GM21717 (cell line): Measurements from ENCODE around the gene KRT32.

Experiments
- ATAC-seq: cut with Tn5 transposase; IDR thresholded peaks from one replicate; pipeline ENCODE4 v1.9.1; 2021; ENCODE audit warnings: mild to moderate bottlenecking, moderate library complexity; ENCODE audit not compliant: unreplicated experiment

The KRT32 gene

GRCh38 chr17:41466988-41467387 is at the start of gene KRT32:
TSS of gene KRT32 (minus strand) at chr17:41467386. CDS start at chr17:41467325, 61 bp downstream.
- no peak for ATAC-seq

DNA sequence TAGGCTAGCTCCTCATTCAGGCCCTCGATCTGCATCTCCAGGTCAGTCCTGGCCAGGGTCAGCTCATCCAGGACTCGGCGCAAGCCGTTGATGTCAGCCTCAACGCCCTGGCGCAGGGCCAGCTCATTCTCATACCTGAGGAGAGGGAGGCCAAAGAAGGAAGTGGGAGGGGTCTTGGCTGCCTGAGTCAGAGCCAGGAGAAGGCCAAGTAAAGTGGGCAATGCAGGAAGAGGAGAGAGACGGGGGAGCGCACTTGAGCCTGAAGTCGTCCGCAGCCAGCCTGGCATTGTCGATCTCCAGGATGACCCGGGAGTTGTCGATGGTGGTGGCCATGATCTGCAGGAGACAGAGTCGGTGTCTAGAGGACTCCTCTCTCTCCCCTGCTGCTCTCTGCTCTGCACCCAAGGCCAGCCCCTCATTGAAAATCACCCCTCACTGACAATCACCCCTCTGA is 49.7 kb upstream of the KRT32 start:
- ATAC-seq, result no peak

GRCh38 chr17:41516147-41516829 is 49.1 kb upstream of the KRT32 start:
- ATAC-seq, result no peak

GRCh38 chr17:41513168-41513547 is 46.0 kb upstream of the KRT32 start:
- no peak for ATAC-seq

- no peak for ATAC-seq
Measured at GRCh38 chr17:41512546-41513167, 45.5 kb upstream of the KRT32 start.

DNA sequence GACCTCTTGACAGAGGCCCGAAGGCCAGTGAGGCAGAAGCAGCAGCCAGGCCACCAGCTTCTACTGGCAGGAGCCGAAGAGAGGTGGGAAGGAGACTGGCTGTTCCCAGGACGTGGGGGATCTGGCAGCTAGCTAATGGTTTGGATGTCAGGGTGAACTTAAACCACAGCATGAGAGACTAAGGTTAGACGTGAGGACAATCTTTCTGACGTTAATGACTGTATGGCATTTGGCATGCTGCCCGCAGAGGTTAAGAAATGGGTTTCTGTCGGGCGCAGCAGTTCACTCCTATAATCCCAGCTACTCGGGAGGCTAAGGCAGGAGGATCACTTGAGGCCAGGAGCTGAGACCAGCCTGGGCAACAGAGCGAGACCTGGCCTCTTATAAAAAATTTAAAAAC is 44.5 kb upstream of the KRT32 start:
- no peak for ATAC-seq

- no peak for ATAC-seq
Measured at GRCh38 chr17:41511116-41511515, 43.9 kb upstream of the KRT32 start.

GRCh38 chr17:41510251-41511065 is 43.3 kb upstream of the KRT32 start:
- no peak for ATAC-seq

GRCh38 chr17:41507315-41507880 is 40.2 kb upstream of the KRT32 start:
- ATAC-seq, result no peak

DNA sequence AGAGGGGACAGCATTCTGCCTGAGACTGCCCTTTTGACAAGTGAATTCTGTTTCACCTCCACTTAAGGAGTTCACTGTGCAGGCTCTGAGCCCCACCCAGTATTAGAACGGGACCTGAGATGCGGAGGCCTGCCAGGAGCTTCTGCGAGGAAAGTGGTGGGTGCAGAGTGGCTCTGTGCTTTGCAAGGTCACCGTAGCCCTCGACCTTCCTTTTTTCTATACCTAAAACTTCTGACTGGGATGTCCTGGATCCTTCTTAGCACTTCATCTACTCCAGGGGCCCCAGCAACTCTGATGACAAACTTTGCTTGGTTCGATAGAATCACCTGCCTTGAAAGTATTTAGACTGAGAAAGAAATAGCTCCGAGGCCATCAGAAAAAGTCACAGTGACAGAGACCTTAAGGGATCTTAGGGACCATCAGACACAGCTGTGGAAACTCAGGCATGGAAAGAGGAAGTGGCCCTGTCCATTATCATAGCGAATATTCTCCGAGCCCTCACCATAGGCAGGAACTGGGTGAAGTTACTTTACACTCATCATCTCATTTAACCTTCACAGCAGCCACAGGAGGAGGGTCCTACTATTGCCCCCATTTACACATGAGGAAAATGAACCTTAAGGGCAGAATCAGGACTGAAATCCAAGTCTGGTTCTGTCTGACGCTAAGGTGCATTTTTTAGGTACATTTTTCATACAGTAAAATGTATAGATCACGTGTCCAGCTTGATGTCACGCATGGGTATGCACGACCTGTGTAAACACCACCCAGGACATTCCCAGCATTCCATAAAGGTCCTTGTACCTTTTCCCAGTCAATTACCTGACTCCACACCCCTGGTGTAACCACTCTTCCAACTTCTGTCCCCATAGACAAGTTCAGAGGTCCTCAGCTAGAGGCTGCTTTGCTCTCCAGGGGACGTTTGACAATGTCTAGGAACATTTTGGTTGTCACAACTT is 38.9 kb upstream of the KRT32 start:
- no peak for ATAC-seq

GRCh38 chr17:41505007-41505808 is 38.0 kb upstream of the KRT32 start, which contains the start of gene KRT13:
TSS of gene KRT13 (minus strand) at chr17:41505612. CDS start at chr17:41505550, 62 bp downstream.
- no peak for ATAC-seq

DNA sequence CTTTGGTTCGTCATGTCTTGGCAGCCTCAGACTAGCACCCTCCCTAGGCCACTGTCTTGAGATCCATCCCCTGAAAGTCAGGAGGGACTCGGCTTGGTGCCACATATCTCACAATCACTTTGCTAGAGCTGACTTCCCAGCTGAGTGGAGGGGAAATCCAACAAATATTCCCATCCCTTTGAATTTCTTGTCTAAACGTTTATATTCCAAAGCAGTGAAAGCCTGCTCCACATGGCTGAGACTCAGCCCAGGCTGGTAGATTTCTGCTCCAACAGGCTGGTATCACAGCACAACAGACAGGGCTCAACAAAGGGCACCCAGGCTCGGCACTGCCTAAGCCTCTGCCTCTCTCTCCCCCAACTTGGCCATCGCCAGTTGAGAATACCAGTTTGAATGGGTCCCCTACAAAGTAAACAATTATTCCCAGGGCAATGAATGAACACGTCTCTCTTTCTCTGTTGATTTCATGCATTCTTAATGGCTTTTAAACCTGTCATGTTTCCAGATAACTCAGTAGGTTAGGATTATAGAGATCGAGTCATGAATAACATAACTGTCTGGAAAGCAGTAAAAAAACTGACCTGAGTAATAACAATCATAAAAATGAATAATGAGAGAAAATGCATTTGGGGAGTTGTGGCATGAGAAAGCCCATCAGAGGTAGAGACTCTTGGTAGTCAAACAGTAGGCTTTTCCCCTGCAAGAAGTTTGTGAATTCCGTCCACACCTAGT is 37.2 kb upstream of the KRT32 start:
- no peak for ATAC-seq

DNA sequence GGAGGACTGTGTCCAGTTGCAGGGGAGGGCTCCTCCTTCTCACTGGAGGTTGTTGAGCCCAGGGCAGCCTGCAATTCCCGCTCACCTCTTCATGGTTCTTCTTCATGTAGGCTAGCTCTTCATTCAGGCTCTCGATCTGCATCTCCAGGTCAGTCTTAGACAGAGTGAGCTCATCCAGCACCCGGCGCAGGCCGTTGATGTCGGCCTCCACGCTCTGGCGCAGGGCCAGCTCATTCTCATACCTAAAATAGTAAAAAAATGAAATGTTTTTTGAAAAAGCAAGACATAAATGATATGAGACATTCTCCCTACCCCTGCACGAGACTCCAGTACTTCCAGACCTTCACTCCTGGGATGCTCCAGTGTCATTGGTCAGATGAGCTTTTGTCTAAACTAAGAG is 36.0 kb upstream of the KRT32 start:
- no peak for ATAC-seq

DNA sequence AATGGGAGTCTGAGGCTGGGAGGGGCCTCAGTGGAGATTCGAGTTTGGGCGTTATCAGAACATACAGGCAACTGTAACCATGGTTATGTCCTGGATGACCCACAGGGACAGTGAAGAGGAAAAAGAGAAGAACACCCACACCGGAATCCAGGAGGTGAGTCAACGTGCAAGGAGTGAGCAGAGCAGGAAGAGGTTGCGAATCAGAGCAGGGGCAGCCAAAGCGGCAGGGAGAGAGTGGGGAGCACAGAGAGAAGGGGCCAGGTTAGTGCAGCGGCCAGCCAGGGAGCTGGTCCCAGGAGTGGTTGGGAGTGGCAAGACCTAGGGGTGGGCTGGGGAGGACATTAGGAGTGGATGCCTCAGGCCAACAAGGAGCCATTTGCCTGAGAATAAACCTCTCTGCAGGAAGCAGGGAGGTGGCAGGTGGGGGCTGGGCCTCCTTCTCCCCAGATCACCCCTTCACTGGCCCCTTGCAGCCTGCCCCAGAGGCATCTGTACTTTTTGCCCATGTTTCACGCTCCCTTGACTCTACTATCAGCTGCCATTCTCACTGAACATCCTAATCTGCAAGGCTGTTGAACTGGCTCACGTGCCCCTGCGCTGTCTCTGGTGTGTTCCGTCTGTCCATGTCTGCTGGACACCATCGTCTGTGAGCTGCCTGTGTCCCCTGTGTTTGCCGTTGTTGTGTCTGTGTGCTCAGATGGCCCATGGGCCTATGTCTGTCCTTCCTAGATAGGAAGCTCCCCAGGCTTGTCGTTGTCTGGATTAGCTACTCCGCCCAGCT is 33.1 kb upstream of the KRT32 start:
- ATAC-seq, result no peak

- no peak for ATAC-seq
Measured at GRCh38 chr17:41499714-41500113, 32.5 kb upstream of the KRT32 start.

DNA sequence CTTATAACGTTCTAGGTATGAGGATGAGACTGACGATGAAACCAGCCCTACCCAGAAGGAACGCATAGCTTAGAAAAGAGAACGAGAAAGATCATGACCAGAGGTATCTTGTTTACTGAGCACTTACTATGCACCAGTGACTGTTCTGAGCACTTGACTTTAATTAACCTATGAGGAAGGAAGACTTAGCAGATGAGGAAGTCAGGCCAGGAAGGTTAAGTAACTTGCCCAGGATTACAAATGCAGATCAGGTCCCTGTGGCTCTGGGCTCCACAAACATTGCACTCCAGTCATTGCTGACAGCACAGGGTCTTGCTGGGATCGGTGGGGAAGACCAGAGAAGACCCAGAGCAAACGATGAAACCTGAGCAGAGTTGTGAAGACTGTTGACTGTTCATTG is 31.1 kb upstream of the KRT32 start:
- no peak for ATAC-seq

- ATAC-seq, result no peak
Measured at GRCh38 chr17:41496803-41497484, 29.8 kb upstream of the KRT32 start.
